Activated naive CD8-positive, alpha-beta T cell treated with anti-CD3 and anti-CD28 coated beads for 36 hours (primary cell): ENCODE results near the gene DDX28. TPM values are rescaled to one million over a fixed set of nuclear protein-coding genes. Genes with fewer than 3 reads are reported as not detected.
"Not testable (repeated sequence)": the region's sequence is repeated elsewhere in the genome, so short reads cannot be mapped to it uniquely, and the experiment has no call there.

Experiments
- DNase-seq: peaks from one replicate; pipeline ENCODE4 v3.0.0; 2021
- H3K27ac Mint-ChIP-seq: one replicate; pipeline ENCODE4 v1.8.0; 2022; ENCODE audit warnings: mild to moderate bottlenecking, moderate library complexity, mixed read lengths
- H3K27me3 Mint-ChIP-seq: one replicate; pipeline ENCODE4 v1.8.0; 2022; ENCODE audit warnings: mild to moderate bottlenecking, mixed read lengths
- H3K36me3 Mint-ChIP-seq: one replicate; pipeline ENCODE4 v1.8.0; 2021; ENCODE audit warnings: mild to moderate bottlenecking, mixed read lengths
- H3K4me1 Mint-ChIP-seq: one replicate; pipeline ENCODE4 v1.8.0; 2021; ENCODE audit warnings: mixed read lengths
- H3K4me3 Mint-ChIP-seq: one replicate; pipeline ENCODE4 v1.8.0; 2022; ENCODE audit warnings: mild to moderate bottlenecking, moderate library complexity, mixed read lengths
- H3K9me3 Mint-ChIP-seq: one replicate; pipeline ENCODE4 v1.8.0; 2022; ENCODE audit warnings: mixed read lengths
- total RNA-seq, 2 experiments: library from RNA; stranded (reverse); gene quantifications; one replicate each; pipeline ENCODE4 v1.2.3, GENCODE V29; 2021

DDX28 gene
- total RNA-seq, 2 experiments from 2014 or later = 32.0 to 32.3 TPM

- not testable (repeated sequence) for H3K27me3 Mint-ChIP-seq, H3K27ac Mint-ChIP-seq, H3K9me3 Mint-ChIP-seq, DNase-seq, H3K4me3 Mint-ChIP-seq, H3K36me3 Mint-ChIP-seq
- H3K4me1 Mint-ChIP-seq = peaks cover 11% of the 10 kb centered on the region
Measured at GRCh38 chr16:67972285-67972684, 50.7 kb downstream of the DDX28 start.

- H3K27ac Mint-ChIP-seq = no peak overlapping the region
- no peaks in the 10 kb centered on the region for H3K9me3 Mint-ChIP-seq
- DNase-seq = no peak
- H3K4me3 Mint-ChIP-seq = no peak overlapping the region
- H3K36me3 Mint-ChIP-seq = no peaks in the 10 kb centered on the region
- no peaks in the 10 kb centered on the region for H3K27me3 Mint-ChIP-seq
- H3K4me1 Mint-ChIP-seq = peaks cover 17% of the 10 kb centered on the region
Measured at GRCh38 chr16:67971111-67971510, 51.9 kb downstream of the DDX28 start.

Other genes starting within 250 kb of the DDX28 start
- 10 to 100 TPM; 16.1 to 16.2 TPM for gene RANBP10, start 216.7 kb downstream of the DDX28 start, total RNA-seq
- under 1 TPM; 0.70 to 0.72 TPM for gene TSNAXIP1, start 216.3 kb downstream of the DDX28 start, total RNA-seq
- 10 to 100 TPM; 45.9 to 47.5 TPM for gene THAP11, start 180.9 kb downstream of the DDX28 start, total RNA-seq
- gene NUTF2, start 176.3 kb downstream of the DDX28 start, total RNA-seq = 100 to 1,000 TPM; 174 to 181 TPM
- 10 to 100 TPM; 42.2 to 42.4 TPM for gene CENPT, start 175.5 kb downstream of the DDX28 start, total RNA-seq
- 100 to 1,000 TPM in 1 of 2 experiments, 10 to 100 TPM in 1; 99.6 to 102 TPM for gene EDC4, start 150.2 kb downstream of the DDX28 start, total RNA-seq
- gene NRN1L, start 138.3 kb downstream of the DDX28 start, total RNA-seq = not detected
- gene PSKH1, start 130.0 kb downstream of the DDX28 start, total RNA-seq = 10 to 100 TPM in 1 of 2 experiments, 1 to 10 TPM in 1; 9.9 to 10.6 TPM
- gene CTRL, start 91.4 kb downstream of the DDX28 start, total RNA-seq = 1 to 10 TPM; 6.2 to 6.8 TPM
- gene PSMB10, start 86.4 kb downstream of the DDX28 start, total RNA-seq = 100 to 1,000 TPM; 220 to 235 TPM
- 10 to 100 TPM; 11.3 to 11.4 TPM for gene LCAT, start 79.1 kb downstream of the DDX28 start, total RNA-seq
- 10 to 100 TPM; 27.4 to 29.5 TPM for gene SLC12A4, start 54.6 kb downstream of the DDX28 start, total RNA-seq
- gene DPEP3, start 42.7 kb downstream of the DDX28 start, total RNA-seq = under 1 TPM; 0.29 to 0.42 TPM
- gene DPEP2, start 23.7 kb downstream of the DDX28 start, total RNA-seq = 1 to 10 TPM; 1.8 to 2.7 TPM
- not detected for gene DPEP2NB, start 7.3 kb downstream of the DDX28 start, total RNA-seq
- 10 to 100 TPM; 34.6 to 39.1 TPM for gene DUS2, start 52 bp upstream of the DDX28 start, total RNA-seq
- gene NFATC3, start 62.1 kb upstream of the DDX28 start, total RNA-seq = 10 to 100 TPM; 76.3 to 79.2 TPM
- 1 to 10 TPM in 1 of 2 experiments, under 1 TPM in 1; 0.92 to 1.2 TPM for gene ESRP2, start 212.9 kb upstream of the DDX28 start, total RNA-seq
- gene PLA2G15, start 222.1 kb upstream of the DDX28 start, total RNA-seq = 1 to 10 TPM; 7.9 to 8.0 TPM
- gene SLC7A6, start 241.3 kb upstream of the DDX28 start, total RNA-seq = 10 to 100 TPM; 65.9 to 69.9 TPM